Progenitor cell of endocrine pancreas (in vitro differentiated cells): Measurements from ENCODE around the gene USHBP1. TPM values are rescaled to one million over a fixed set of nuclear protein-coding genes. Genes with fewer than 3 reads are reported as not detected.

Experiments used
- DNase-seq: peaks from one replicate; pipeline ENCODE4 v3.0.0; 2021; ENCODE audit warnings: low spot score; ENCODE audit not compliant: unreplicated experiment
- H3K27ac Mint-ChIP-seq: 2 replicates; pipeline ENCODE4 v1.8.0; 2021; ENCODE audit warnings: mild to moderate bottlenecking, moderate library complexity, mixed read lengths
- H3K27me3 Mint-ChIP-seq: 2 replicates; pipeline ENCODE4 v1.8.0; 2021; ENCODE audit warnings: mixed read lengths
- H3K36me3 Mint-ChIP-seq: 2 replicates; pipeline ENCODE4 v1.8.0; 2022; ENCODE audit warnings: mixed read lengths; ENCODE audit not compliant: insufficient read depth
- H3K4me1 Mint-ChIP-seq: 2 replicates; pipeline ENCODE4 v1.8.0; 2021; ENCODE audit warnings: low read depth, mixed read lengths
- H3K4me3 Mint-ChIP-seq: 2 replicates; pipeline ENCODE4 v1.8.0; 2021; ENCODE audit warnings: low read depth, mild to moderate bottlenecking, moderate library complexity, mixed read lengths
- H3K9me3 Mint-ChIP-seq: 2 replicates; pipeline ENCODE4 v1.8.0; 2021; ENCODE audit warnings: low read depth, mixed read lengths
- CTCF ChIP-seq: fragments of 200-600 bp; sonication (generic); IDR thresholded peaks from one replicate; pipeline ENCODE4 v1.5.0; 2021; ENCODE audit warnings: antibody characterized with exemption, mild to moderate bottlenecking; ENCODE audit not compliant: unreplicated experiment
- total RNA-seq: library from RNA; stranded (reverse); gene quantifications from 2 replicates; pipeline ENCODE4 v1.2.1, GENCODE V29; 2021

USHBP1 gene
- total RNA-seq, 1 donor from 2014 or later = 0.38 TPM

GRCh38 chr19:17240062-17240752, 24.3 kb downstream of the USHBP1 start:
- H3K36me3 Mint-ChIP-seq = peaks cover 12% of the 10 kb centered on the region
- H3K27ac Mint-ChIP-seq = peak overlapping the region; percentile 97
- peak overlapping the region; percentile 64 for H3K4me3 Mint-ChIP-seq
- H3K4me1 Mint-ChIP-seq = peaks cover 51% of the 10 kb centered on the region
- TF ChIP-seq CTCF = no peak
- H3K27me3 Mint-ChIP-seq = no peaks in the 10 kb centered on the region
- no peak for DNase-seq
- H3K9me3 Mint-ChIP-seq = no peaks in the 10 kb centered on the region

- Mint-ChIP-seq H3K9me3 (no peaks in the 10 kb centered on the region), H3K36me3 (peaks cover 19% of the 10 kb centered on the region), H3K27ac (peak overlapping the region; percentile 80), H3K4me3 (no peak overlapping the region), H3K27me3 (no peaks in the 10 kb centered on the region), H3K4me1 (peaks cover 45% of the 10 kb centered on the region)
- TF ChIP-seq CTCF = no peak
- DNase-seq = no peak
Measured at GRCh38 chr19:17237747-17238706, 26.5 kb downstream of the USHBP1 start.

- H3K36me3 Mint-ChIP-seq = peaks cover 22% of the 10 kb centered on the region
- TF ChIP-seq CTCF = no peak
- no peak overlapping the region for H3K27ac Mint-ChIP-seq
- no peaks in the 10 kb centered on the region for H3K27me3 Mint-ChIP-seq
- peaks cover 39% of the 10 kb centered on the region for H3K4me1 Mint-ChIP-seq
- H3K9me3 Mint-ChIP-seq = no peaks in the 10 kb centered on the region
- no peak for DNase-seq
- H3K4me3 Mint-ChIP-seq = peak overlapping the region; percentile 48
Measured at GRCh38 chr19:17236811-17237543, 27.6 kb downstream of the USHBP1 start.

GRCh38 chr19:17235971-17236777, 28.4 kb downstream of the USHBP1 start:
- no peak overlapping the region for H3K27ac Mint-ChIP-seq
- H3K4me1 Mint-ChIP-seq = peaks cover 32% of the 10 kb centered on the region
- no peak for TF ChIP-seq CTCF
- peaks cover 25% of the 10 kb centered on the region for H3K36me3 Mint-ChIP-seq
- no peak overlapping the region for H3K4me3 Mint-ChIP-seq
- no peaks in the 10 kb centered on the region for H3K9me3 Mint-ChIP-seq
- DNase-seq = no peak
- no peaks in the 10 kb centered on the region for H3K27me3 Mint-ChIP-seq
